SHP77 treated with DMSO at 0.1 percent for 48 hours (cell line): Measurements from ENCODE around the gene TMPRSS6.

ENCODE experiments used
- DNase-seq: peaks from one replicate; lab custom pipeline; 2025; lab: John Stamatoyannopoulos, UW

TMPRSS6 gene

DNA sequence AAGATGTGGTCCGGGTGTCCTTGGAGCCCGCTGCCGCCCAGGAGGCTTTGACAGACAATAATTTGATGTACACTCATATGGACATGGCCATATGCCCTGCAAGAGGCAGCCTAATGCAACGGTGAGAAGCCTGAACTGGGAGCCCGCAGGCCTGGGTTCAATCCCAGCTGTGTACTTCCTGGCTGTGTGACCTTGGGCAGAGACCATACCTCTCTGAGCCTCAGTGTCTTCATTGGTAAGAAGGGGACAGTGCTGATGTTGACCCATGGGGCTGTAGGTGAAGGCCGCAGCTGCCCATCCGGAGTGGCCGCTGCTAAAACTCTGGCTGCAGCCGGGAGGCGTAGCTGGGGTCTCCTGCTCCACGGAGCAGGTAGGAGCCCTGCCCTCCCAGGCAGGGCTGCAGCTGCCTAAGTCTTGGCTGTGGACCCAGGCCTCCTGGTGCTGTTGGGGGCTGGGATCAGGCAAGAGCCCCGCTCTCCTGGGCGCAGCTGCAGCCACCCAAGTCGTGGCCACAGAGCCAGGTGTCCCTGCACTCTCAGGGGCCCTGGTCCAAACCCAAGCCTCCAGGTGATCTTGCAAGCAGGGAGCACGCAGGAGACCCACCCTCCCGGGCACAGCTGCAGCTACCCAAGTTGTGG lies 31.3 kb upstream of the TMPRSS6 start:
- no peak for DNase-seq

DNA sequence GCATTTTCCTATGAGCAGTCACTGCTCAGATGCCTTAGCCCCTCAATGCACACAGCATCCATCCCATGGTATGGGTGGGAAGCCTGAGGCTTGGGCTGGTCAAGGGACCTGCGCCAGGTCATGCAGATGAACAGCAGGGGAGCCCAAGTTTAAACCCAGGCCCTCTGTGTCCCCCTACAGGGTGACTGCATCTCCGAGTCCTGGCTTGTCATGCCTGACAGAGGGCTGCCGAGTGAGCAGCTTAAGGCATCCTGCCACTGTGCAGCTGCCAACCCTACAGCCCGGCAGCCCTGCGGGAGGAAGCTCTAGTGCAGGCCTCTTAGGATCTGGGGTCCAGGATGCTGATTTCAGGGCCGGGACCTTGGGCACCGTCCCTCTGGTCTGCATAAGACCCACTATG lies 30.2 kb upstream of the TMPRSS6 start:
- no peak for DNase-seq

DNA sequence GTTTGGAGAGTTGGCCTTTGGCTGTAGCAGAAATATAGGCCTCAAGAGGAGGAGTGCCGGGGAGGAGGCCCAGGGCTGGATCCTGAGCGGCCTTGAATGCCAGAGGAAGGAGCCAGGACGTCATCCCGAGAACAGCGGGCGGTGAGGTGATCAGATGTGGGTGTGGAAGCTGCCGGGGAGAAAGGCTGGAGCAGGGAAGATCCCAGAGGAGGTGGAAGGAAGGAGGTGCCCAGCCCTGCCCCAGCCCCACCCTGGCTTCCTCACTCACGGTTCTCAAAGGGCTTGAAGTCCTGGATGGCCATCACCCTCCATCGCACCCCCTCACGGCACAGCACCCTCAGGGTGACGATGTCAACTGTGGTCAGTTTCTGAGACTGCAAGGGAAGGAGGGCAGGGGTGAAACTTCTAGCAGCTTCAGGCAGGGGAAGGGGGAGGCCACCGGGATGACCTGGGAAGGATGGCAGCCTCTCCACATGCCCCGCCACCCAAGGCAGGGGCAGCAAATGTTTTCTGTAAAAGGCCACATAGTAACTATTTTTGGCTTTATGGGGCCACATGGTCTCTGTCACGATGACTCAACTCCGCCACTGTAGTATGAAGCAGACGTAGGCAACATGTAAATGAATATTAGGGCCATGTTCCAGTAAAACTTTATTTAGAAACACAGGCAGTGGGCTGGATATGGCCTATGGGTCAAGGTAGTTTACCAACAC lies 29.5 kb upstream of the TMPRSS6 start:
- no peak for DNase-seq

DNA sequence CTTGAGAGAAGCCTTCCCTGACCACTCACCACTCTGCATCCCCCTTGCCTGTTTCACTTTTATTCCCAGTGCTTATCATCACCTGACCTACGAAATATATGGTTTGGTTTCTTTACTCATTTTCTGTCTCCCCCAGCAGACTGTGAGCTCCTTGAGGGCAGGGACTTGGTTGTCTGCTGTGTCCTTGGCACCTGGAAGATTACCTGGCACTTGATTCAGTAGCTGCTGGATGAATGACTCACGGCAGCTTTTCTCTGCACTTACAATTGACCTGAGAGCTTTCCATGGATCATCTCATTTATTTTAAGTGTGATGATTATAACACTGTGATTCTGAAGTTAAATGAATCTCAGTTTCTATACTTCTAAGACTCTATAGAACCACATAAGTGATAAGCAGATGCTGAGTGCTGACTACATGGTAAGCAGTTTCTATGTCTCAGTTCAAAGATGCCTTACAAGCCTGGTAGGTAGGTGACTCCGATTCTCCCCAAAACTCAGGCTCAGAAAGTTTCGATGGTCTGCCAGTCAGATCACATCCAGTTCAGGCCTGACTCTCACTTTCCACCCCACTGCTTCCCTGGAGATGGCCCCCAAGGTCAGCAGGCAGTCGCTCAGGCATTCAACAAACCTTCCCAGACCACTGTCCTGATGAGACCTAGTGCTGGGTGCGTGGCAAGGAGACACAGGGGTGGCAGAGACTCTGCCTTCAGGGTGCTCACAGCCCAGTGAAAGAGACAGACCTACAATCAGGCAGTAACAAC lies 28.6 kb upstream of the TMPRSS6 start:
- DNase-seq, result no peak

DNA sequence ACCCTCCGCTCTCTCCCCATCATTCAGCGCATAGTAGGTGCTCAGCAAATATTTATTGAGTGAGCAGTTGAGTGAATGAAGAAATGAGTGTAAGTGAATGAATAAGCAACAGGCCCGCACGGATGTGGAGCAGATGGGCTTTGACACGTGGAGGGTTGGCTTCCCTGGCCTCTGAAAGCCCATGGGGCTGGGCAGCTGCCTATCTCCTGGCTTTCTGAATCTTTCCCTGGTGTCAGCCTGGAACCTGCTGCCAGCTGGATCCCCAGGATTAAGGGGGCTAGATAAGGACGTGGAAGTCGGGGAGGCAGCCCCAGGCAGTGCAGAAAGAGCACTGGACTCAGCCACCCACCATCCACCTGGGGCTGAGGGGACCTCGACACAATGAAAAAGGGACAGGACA lies 27.6 kb upstream of the TMPRSS6 start:
- no peak for DNase-seq

DNA sequence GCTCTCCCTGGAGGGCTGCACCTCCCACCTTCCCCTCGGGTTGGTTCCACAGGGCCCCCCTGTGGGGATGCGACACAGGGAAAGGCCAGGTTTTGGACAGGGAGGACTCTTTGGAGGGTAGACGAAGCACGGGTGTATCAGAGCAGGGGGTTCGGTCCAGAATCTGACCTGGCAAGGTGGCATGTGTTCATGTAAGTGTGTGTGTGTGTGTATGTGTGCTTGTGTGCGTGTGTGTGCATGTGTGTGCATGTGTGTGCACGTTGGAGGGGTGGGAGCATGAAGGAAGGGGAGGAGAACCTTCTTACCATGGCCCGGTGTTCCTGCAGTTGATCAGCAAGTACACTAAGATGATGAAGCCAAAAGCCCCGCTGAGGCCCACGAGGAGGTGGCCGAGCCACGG lies 25.5 kb upstream of the TMPRSS6 start:
- DNase-seq, result no peak

DNA sequence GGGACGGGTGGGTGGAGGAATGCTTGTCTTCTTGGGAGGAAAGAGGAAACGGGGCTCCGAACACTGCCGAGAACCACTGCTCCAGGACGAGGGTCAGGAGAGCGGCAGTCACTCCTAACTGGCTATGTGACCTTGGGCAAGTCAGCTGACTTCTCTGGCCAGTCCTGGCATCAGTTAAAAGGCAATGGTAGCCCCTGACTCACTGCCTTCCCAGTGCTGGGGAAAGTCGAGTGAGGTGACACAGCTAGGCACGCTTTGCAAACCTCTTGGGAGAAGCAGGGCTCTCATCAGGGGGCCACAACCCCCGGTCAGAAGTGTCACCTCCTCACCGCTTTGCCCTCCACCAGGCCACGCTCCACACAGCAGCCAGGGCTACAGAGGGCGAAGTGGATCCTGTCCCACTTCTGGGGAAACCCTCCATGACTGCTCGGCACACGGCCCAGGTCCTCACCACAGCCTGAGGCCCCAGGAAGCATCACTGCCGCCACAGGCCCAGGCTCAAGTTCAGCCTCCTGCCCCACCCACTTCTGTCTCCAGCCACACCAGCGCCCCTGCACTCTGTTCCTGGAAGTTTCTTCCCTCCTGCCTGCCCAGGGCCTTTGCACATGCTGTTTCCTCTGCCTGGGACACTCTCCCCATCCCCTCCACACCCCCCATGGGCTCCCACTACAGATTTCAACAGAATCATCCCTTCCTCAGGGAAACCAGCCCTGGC lies 23.9 kb upstream of the TMPRSS6 start:
- DNase-seq, result no peak

DNA sequence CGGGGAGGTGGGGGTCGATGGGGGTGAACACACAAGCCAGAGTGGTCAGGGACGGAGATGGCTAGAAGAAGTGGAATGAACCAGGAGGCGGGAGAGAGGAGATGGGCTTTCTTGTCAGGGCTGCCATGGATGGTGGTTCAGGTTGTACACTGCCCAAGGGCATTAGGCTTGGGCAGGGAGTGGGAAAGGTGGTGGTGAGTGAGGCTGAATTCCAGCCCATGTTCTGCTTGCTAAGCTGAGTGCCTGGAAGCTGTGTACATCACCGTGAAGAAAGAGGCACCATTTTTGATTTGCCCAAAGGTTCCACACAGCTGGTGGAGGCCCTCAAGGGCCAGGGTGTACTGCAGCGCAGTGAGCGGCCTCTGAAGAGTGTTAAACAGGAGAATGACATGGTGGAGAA lies 23.3 kb upstream of the TMPRSS6 start:
- DNase-seq, result no peak

DNA sequence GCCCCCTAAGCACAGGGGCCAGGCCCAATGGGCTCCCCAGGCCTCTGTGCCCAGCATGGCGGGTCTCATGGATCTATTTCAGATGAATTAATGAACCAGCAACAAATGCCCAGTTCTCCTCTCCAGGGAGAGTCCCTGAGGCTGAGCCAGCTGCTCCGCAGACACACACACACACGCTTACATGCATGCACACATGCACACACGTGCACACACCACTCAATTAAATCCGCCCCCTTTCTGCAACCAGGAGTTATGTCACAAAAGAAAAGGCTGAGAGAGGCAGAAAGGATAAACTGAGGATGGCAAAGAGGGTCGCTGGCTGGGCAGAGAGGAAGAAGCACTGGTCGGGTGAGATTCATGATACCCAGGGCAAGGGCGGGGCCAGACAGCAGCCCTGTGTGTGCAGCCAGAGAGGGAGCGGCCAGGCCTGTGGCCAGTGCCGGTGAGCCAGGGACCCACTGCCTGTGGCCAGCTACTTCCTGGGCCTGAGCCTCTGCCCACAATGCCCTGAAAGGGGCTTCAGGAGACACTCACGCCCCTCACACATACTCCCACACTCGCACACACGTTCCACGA lies 20.4 kb upstream of the TMPRSS6 start:
- no peak for DNase-seq

DNA sequence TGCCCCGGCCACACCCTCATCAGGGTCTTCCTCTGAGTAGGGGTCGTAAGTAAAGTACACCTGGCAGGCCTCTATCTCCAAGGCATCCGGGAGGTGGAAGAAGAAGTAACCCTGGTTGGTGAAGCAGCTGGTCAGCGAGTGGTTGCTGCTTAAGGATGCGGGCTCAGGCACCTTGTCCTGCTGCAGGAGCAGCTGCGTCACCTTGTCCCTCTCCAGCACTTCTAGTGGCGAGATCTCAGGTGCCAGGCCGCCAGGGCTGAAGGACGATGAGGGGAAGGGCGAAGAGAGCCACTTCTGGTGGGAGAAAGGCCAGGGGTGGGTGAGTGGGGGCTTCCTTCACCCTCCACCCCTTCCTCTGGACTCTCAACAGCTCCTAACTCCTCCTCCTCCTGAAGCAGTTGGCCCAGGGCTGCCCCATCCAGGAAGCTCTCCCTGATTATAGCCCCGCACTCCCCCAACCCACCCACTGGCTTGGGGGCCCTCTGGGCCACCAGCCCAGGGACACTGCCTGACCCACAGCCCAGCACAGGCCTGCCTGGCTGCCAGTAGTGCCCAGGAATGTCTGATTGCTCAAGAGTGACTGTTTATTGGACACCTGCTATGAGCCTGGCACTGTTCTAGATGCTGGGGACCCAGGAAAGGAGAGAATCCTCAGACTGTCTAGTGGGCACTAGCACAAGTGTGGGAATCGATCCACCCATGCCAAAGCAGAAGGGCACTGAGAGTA lies 19.2 kb upstream of the TMPRSS6 start:
- DNase-seq, result no peak

DNA sequence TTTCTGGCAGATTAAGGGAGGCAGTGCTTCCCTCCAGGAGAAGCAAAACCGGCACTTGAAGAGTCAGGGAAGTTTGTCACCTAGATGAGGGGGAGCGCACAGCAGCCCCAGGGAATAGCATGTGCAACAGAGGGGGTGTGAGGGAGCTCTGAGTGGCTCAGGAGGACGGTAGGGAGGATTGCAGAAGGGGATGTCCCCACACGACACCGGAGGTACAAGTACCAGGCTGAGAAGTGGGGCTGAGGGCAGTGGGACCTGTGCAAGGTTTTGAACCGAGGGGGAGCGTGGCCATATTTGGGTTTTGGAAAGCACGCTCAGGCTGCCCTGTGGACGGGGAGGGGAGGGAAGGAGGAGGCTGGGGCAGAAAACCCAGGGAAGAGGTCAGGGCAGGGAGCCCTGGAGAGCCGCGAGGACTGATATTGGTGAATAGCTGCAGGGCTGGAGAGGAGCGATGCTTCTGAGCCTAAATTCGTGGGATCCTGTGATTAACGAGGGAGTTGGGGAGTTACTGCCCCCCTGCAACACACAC lies 17.9 kb upstream of the TMPRSS6 start:
- DNase-seq, result no peak

DNA sequence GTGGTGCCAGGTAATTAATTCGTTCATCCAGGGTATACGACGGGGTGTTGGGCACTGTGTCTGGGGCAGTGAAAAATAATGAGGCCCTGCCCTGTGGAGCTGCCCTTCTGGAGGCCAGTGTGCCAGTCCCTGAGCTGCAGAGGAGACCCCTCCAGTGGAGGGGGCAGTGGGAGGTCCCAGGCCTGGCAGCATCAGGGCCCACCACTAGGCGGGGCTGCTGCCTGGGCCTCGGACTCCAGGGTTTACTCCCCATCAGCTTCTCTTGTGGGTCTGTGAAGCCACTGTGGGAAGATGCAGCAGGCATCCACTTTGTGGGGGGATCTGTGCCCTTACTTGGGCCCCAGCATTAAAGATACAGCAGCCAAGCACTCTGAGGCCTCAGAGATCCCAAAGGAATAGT lies 17.4 kb upstream of the TMPRSS6 start:
- no peak for DNase-seq

DNA sequence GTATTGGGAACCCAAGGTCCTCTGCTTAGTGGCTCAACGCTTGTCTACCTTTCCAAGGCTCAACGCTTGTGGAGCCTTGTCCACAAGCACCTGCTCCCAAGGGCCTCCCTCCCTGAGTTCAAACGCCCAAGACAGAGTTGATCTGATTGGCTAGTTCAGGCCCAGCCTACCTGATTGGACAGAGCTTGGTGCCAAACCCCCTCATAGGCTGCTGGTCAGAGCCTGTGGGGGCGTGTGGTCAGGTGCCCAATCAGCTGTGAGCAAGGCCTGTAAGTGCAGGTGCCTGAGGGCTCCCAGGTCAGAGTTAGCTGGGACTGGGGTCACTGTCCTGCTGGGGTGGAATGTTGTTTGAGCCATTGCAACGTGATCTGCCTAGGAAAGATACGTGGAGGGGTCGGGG lies 16.9 kb upstream of the TMPRSS6 start:
- no peak for DNase-seq

DNA sequence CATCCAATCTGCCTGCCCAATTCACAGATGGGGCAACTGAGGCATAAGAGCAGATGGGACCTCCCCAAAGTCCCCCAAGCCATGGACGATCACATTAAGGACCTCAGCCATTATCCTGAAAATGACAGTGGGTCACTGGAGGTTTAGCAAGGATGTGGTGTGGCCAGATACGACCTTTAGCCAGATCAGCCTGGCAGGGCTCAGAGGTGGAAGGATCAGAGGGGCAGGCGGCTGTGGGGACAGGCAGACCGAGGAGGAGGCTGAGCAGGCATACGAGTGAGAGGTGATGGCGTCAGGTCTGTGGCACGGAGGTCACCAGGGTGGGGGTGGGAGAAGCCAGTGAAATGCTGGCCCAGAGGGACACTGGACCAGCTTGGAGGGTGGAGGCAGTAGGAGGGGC lies 14.1 kb upstream of the TMPRSS6 start:
- DNase-seq, result no peak

DNA sequence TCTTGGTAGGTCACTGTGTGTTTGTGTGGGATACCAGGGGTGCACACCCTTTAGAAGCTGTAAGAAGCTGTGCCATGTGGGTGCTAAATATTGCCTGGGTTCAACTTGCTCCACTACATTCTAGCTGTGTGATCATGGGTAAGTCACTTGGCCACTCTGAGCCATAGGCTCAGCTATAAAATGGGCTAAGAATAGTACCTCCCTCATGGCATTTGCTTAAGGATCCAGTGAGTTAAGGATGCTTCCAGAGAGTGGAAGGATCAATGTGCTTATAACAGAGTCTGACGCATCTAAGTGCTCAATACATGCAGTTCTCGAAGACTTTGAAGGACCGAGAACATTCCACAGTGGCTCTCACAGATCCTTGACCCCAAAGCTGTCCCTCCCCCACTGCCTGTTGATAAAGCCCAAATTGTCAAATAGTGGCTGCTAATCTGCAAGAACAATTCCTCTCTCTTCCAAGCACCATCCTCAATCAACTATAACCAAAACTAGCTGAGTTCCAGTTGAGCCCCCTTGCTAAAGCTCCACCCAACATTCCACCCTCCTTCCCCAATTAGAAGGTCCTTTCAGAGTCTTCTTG lies 13.2 kb upstream of the TMPRSS6 start:
- DNase-seq, result no peak

DNA sequence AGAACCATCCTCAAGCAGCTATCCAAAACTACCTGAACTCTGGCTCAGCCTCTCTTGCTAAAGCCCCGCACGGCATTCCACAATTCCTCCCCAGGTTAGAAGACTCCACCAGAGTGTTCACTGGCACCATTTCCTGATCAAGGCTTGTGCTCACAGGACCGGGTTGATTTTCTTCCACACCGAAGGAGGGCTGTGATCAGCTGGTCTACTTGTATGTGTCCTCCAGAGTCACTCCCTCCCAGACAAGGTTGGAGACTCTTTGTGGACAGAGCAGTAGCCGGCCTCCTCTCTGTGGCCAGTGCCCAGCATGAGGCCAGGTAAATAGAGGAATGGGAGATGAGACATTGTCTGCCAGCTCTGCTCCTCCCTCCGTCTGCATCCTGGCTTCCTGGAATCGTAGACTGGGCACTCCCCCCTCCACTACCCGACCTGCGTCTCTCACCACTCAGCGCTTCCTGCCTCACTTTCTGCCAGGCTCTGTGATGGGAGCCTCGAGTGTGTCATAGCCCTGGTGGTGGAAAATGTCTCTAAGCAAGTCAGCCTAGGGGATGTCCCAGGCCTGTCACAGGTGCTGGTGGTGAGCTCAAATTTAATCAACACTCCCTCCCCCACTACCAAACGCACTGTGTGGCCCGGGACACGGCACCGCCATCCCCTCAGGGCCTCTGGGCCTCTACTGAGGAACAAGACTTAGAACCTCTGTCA lies 12.5 kb upstream of the TMPRSS6 start:
- peak; percentile 25 for DNase-seq

DNA sequence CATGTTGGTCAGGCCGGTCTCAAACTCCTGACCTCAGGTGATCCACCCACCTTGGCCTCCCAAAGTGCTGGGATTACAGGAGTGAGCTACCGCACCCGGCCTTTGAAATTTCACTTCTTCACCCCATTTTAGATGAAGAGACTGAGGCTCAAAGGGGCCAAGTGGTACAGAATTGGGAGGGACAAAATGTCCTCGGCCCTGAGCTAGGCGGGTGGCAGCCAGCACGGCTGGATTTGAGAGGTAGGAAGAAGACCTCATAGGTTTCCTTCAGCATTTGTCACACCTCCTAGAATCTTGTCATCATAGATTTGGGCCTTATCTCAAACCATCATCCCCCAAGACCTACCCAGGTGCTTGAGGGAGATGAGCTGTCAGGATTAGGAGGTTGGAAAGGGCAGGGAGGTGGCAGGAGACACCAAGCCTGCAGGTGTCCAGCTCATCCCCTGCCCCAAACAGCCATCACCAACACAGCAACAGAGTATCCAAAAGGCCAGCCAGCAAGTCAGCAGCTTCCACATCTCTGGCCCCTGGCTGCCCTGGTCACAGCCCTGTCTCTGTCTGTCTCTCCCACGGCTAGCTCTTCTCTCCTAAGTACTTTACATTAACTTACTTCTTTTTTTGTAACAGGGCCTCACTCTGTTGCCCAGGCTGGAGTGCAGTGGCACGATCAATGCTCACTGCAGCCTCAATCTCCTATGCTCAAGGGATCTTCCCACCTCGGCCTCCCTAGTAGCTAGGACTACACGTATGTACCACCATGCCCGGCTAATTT lies 11.2 kb upstream of the TMPRSS6 start:
- DNase-seq, result no peak

DNA sequence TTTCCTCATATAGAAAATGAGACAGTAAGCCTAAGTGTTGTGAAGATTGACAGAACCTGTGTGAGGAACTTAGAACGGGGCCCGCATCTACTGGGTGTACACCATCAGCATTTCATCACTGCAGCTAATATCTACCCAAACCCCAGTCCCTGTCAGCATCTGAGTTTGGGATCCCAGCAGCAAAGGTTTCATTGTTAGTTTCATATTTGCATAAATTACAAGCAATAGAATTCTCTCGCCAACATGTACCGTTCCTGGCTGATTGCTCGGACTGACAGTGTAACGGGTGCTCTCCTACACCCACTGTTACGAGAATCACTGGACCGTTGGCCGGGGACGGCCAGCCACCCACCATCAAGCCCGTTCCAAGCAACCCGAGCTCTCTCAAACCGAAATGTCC lies 10.4 kb upstream of the TMPRSS6 start:
- no peak for DNase-seq

DNA sequence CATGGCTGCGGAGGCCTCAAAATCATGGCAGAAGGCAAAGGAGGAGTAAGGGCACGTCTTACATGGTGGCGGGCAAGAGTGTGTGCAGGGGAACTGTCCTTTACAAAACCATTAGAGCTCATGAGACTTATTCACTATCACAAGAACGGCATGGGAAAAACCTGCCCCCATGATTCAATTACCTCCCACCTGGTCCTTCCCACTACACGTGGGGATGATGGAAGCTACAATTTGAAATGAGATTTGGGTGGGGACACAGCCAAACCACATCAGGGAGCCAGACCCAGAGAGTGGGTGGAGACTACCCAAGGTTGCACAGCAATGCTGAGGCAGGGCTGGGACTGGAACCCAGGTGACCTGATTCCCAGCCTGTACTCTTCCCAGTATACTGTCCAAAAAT lies 8.6 kb upstream of the TMPRSS6 start:
- DNase-seq, result no peak

DNA sequence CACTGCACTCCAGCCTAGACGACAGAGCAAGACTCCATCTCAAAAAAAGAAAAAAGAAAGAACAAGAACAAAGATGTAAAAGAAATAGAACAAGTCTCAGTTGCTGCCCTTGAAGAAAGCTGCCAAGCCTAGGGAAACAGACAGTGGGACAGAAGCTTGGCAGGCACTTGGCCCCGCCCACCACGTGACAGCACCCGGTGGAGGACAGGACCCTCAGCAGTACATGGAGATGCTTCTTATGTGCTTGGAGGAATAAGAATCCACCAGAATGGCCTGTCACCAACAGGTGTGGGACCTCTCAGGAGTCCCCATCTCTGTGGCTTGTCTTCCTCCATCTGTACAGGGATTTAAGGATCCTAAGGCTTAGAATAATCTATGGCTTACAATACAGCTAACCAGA lies 7.6 kb upstream of the TMPRSS6 start:
- no peak for DNase-seq
